NCI-H82 treated with DMSO at 0.1 percent for 48 hours (cell line): ENCODE results near the gene SHROOM3.
"Not testable (repeated sequence)": the region's sequence is repeated elsewhere in the genome, so short reads cannot be mapped to it uniquely, and the experiment has no call there.

Experiments used
- DNase-seq: peaks from one replicate; lab custom pipeline; 2025; ENCODE audit not compliant: unreplicated experiment; lab: John Stamatoyannopoulos, UW

Gene SHROOM3

DNA sequence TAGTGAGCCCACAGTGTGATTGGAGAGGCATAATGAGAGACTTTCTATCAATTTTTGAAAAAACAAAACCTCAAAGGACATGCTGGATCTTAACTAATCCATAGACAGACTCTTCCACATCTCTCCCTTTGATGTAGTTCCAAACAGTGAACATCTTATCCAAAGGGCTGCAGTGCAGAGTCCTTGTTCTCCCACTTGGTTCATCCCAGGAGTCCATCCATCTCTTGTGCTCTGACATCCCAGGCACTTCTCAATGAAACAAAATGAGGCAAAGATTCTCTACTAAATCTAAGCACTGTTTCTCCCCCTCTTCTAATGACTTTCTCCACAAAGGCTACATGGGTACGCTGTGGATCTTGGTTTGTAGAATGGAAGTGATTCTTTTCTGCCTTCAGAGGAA lies 8.3 kb downstream of the SHROOM3 start:
- no peak for DNase-seq

DNA sequence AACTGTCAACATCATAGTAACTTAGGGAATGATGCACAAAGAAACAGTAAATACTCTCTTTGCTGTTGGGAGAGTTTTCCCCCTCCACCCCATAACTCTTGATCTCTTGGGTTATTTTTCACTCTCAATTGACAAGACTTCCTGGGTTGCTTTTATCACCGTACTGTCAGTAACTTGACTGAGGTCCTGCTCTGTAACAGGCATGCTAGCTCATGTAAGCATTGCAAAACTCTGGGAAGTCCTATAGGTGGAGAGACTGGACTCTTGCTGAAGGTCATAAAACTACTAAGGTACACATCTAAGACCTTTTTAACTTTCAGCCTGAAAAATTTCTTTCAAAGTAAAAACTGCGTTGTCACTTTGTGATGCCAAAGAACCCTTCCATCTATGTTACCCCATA lies 10.9 kb downstream of the SHROOM3 start:
- DNase-seq, result no peak

DNA sequence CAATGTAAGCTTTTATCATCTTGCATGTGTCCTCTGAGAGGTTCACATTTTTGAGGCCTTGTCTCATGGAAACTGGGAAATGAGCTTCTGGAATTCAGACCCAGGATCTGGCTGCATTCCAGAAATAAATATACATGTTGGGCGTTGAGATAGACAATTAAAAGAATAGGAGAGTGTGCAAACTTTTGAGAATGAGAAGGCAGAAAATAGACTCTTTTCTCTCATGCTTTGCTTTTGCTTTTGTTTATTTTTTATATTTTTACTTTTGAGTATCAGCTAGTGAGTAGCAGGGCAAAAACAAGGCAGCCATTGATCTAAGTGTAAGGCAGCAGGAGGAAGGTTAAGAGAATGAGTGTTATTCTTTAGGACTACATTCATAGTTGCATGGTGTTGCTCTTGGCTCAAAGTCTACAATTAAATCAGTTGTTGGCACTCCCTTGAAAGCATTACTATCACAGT lies 12.4 kb downstream of the SHROOM3 start:
- DNase-seq, result no peak

DNA sequence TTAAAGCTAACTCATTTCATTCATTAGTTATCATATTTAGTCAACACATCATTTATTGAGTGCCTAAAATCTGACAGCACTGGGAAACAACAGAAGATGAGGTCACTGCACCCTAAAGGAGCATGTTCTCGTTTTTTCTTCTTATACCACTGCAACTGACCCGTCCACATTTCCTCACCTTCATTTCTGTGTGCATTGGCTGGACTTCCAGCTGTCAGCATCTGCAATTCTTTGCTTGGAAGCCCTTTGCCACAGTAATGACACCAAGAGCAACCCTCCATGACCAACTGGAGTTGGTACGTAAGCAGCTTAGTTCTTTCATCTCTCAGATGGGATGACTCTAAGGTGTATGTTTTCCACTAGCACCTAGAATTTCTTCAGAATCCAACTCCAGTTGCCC lies 13.2 kb downstream of the SHROOM3 start:
- no peak for DNase-seq

DNA sequence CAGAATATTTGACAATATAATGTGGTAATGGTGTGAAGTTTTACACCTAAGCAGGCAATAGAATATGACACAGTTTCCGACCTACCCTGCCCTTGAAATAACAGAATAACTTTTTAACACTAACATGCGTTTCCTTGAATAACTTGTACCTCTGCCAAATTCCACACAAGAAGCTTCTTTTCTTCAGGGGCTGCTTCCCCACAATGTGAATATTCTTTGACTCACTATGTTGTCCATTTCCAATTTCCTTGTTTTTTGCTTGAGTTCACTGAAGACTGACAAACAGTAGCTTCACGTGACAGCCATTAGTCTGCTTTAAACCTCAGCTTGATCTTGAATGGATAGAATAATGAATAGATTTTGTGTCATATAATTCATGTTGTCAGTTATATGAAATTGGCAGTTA lies 14.3 kb downstream of the SHROOM3 start:
- no peak for DNase-seq

DNA sequence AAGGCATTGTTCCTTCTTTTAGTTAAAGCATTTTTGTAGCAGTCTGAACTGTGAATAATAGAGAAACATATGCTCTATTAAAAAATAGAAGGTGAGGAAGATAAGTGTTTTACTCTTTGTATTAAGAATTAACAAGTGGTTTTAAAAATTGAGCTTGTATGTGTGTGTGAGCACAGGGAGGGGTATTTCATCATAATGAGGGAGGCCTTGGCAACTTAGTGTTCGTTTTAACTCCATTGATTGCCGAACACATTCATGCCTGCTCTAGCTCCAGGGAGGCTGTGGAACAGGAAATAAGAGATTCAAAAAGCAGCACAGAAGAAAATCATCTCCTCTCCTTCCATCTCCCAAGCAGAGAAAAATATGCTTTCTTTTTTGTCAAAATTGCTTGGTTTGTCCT lies 14.8 kb downstream of the SHROOM3 start:
- no peak for DNase-seq

DNA sequence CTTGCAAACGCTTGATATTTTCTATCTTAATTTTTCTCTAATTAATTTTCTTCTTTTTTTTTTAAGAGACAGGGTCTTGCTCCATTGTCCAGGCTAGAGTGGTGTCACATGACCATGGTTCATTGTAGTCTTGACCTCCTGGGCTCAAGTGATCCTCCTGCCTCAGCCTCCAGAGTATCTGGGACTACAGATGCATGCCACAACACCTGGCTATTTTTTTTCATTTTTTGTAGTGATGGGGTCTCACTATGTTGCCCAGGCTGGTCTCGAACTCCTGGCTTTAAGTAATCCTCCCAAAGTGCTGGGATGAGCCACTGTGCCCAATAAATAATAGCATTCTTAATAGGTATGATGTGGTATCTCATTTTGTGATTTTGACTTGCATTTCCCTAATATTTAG lies 18.2 kb downstream of the SHROOM3 start:
- DNase-seq, result no peak

DNA sequence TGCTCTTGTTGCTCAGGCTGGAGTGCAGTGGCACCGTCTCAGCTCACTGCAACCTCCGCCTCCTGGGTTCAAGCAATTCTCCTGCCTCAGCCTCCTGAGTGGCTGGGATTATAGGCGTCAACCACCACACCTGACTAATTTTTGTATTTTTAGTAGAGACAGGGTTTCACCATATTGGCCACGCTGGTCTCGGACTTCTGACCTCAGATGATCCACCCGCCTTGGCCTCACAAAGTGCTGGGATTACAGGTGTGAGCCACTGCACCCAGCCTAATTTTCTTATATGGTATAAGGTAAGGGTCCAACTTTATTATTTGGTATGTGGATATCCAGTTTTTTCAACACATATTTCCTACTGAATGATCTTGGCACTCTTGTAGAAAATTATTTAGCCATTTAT lies 19.0 kb downstream of the SHROOM3 start:
- DNase-seq, result not testable (repeated sequence)

DNA sequence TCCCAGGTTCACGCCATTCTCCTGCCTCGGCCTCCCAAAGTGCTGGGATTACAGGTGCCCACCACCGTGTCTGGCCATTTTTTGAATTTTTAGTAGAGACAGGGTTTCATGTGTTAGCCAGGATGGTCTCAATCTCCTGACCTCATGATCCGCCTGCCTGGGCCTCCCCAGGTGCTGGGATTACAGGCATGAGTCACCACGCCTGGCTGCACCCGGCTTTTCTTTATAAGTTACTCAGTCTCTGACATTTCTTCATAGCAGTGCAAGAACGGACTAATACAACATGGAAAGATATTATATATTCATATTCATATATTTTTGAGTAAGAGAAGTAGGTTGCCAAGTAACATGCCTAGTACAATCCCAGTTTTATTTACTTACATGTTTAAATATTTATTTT lies 22.9 kb downstream of the SHROOM3 start:
- no peak for DNase-seq

DNA sequence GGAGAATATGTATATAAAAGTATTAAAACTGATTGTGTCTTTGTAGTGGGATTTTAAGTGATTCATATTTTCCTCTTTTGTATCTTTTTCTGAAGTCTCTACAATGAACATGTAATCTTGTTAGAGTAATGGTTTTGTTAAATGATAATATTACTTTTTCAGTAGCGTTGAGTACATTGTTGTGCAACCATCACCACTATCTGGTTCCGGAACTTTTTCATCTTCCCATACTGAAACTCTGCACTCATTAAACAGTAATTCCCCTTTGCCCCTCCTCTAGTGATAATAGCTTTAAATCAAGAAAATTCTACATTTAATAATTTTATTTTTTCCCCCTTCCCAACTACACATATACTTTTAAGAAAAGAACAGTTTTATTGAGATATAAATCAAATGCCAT lies 23.3 kb downstream of the SHROOM3 start:
- no peak for DNase-seq

DNA sequence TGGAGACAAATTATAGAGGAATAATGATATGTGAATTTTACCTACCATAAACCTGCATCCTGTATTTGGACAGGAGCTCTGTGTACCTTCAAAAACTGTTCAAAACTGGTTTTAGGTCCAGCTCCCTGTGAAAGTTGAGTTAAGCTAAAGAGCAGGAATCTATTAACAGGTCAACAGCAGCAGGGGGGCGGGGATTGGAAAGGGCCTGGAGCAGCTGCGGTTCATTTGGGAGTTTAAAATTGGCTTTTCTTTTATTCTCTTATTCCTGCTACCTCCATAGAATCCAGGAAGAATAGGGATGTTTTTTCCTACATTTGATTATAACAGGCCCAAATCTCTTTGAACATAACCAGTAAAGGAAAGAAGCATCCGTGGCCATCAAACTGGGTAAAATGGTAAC lies 23.8 kb downstream of the SHROOM3 start:
- DNase-seq, result no peak

DNA sequence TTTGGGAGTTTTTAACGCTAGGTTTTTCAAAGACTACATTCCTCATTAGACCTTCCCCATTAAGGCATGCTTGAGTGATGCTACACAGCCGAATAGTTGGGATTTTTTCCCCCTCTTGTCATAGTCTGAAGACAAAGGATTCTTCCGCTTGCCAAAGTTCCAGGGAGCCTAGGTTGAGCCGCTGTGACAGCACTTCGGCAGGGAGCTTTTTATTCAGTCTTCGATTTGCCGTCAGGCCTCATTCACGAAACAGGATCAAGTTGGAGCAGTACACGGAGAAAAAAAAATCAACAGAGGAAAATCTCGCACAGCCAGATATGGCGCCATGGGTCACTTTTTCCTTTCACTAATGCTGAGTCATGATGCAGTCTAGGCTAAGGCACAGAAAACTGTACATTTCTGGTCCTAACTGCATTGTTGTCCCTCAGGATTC lies 24.3 kb downstream of the SHROOM3 start:
- DNase-seq, result no peak

DNA sequence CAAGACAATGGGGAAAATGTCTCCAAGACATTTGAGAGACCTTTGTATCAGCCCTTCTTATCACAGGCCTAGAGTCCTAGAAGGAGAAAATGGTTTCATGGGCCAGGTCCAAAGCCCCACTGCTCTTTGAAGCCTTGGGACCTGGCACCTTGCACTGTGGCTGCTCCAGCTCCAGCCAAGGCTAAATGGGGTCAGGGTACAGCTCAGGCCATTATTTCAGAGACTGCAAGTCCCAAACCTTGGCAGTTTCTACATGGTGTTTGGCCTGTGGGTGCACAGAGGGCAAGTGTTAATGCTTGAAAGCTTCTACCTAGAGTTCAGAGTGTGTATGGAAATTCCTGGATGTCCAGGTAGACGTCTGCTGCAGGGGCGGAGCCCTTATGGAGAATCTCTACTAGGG lies 28.5 kb downstream of the SHROOM3 start:
- no peak for DNase-seq

DNA sequence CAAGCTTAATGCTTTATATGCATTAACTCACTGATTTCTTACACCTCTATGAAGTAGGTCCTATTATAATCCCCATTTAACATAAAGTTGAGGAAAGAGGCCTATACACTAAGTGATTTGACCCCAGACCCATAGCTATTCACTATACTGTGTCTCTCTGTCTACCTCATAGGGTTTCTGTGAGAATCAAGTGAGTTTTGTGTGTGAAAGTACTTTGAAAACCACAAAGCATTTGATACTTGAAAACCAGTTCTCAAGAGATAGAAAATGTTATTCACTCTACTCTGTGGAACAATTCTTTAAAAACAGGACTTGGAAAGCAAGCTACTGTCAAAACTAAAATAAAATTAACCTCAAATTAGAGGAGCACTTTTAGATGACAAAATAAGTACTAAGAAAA lies 35.0 kb downstream of the SHROOM3 start:
- DNase-seq, result no peak

DNA sequence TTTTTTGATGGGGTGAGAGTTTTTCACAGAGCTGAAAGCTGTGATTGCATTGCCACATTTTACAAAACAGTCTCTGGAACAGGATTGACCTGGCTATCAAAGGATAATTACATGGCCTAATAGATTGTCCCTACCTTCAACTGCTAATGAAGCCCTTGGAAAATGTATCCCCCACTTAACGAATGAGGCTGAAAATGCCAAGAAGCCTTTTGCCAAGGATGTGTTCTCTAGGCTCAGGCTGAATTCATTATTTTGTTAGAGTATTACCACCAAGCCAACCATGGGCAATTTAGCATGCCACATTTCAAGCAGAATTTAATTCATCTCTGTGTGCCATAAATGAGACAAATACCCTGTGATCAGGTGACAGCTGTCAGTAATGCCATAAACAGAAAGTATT lies 35.5 kb downstream of the SHROOM3 start:
- no peak for DNase-seq

DNA sequence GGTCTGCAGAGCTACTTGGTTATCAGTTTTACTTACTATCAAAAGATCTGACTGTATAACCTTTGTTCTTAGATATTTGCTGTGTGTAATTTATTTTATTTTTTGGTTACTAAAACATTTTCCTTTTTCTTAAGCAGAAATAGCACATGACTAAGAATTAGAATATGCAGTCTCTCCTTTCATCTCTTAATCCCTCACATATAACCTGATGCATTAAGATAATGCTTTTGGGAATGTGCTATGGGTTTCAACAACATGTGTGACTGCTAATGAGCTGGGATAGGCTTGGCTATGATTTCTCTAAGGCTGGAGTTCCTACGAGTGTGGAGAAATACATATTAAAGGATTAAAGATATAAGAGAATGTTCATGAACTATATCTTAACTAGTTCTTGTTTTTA lies 41.5 kb downstream of the SHROOM3 start:
- no peak for DNase-seq

DNA sequence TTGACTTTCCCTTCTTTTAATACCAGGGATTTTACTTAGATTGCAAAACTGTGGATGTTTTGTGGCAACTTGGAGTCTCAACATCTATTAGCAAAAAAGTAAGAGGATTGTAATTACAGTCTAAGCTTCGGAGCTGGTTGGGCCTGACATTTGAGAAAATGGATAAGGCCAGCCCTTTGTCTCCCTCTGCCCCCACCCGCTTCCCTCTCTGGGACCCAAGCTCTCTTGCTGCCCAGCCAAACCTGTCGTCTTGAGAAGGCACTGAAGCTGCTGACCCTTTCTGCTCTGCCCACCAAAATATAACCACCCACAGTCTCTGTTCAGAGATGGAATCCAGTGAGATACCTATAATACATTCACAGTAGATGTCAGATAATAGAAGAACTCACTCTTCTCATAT lies 49.6 kb downstream of the SHROOM3 start:
- DNase-seq, result no peak

DNA sequence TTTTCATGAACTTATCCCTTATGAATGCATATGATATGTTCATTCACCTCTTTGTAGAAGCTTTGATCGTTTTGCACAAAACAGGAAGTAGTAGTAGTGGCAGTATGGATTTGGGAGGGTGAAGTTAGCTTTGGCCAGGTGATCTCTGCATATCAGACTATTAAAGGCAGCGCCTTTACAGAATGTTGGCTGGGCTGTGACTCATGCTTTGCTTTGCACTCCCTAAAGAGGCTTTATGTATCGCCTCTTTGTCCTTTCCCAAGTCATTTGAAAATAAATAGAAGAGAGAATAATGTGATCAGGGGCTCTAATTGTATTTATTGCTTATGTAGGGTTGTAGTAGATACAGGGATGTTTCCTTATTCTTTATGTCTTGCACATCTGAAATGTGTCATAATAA lies 50.4 kb downstream of the SHROOM3 start:
- DNase-seq, result no peak

DNA sequence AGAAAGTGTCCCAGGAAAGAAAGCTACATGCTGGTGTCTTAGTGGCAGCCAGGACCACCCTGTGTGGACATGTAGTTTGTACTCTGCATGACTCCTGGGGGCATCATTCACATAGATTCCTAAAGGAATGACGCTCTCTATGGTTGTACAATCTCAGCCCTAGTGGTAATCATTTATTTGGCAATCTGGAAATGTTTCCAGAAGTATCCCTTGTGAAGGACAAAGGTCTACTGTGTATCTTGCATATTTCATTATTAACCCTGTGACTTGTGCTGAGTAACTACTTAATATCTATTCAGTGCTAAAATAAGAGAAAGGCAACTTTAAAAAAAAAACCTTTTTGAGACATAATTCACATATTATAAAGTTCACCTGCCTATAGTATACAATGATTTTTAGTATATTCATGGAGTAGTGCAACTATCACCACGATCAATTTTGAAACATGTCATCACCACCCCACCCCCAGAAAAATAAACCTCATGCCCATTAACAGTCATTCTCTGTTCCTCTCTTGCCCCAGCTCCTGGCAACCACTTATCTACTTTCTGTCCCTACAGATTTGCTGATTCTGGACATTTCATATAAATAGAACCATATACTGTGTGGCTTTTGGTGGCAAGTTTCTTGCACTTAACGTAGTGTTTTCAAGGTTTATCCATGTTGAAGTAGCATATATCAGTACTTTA lies 51.7 kb downstream of the SHROOM3 start:
- no peak for DNase-seq

DNA sequence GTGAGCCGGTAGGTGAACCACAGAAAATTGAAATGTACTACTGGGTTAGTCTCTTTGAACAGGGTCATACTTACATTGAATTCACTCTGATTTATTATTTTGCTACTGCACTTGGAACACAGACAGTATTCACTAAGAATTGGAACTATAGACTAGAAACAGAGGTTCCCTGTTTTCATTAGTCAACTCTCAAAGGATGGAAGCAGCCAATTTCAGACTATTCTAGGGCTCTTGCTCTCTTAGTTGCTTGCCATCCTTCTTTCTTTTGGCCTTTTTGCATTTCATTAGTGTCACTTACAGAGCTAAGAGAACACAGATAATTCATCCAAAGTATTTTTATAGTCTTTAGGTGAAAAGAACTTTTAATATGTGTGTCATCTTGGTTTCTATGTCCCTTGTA lies 52.6 kb downstream of the SHROOM3 start:
- DNase-seq, result no peak

DNA sequence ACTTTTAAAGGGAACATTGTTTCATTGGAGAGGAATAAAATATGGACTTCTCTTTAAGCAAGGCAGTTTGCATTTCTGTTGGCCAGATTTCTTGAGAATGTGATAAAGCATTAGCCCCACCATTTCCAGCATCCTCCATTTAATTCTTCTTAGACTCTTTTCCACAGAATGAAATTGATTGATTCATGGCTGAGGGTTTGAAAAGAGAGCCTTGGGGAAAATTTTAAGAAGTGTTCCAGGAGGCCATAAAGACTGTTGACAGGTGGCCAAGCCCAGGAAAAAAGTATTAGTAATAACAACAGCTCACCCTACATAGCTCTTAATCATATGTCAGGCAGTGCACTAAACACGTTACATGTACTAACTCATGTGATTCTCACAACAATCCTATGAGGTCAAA lies 53.4 kb downstream of the SHROOM3 start:
- no peak for DNase-seq

DNA sequence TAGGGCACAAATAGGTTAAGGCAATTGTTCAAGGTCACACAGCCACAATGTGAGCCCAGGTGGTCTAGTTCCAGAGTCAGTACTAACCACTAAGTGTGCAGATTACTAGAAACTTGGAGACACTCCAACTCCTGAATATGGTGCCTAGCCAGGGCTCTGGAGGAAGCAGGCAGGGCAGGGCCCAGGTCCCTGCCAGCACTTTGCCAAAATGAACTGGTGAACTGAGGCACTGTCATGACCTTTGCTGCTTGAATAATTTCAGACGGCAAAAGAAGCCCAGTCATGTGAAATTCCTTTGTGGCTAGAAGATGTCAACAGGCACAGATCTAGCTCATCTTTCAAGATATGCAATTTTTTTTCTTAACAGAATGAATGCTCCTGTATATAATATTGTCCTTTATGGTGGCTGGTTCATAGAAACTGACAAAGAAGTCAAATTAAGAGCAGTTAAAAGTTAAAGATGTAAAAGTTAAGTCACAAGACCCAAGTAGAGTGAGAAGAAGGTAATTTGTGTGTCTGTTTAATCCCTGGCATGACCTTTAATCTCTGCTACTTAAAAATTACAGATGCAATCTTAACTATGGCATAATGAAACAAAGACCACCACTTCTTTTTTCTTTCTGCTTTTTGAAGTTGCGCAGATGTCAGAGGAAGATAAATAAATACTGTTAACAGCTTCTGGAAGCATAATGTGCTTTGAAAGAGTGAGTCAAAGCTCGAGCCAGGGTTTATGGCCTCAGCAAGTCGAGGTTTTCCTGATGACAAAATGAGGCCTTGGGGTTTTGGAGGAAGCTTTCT lies 54.1 kb downstream of the SHROOM3 start:
- no peak for DNase-seq
